C1 segment of cervical spinal cord (tissue), 14 donors: ENCODE measurements around the gene PJVK.
"Not testable (repeated sequence)": the region's sequence is repeated elsewhere in the genome, so short reads cannot be mapped to it uniquely, and the experiment has no call there.

ENCODE experiments used
- DNase-seq, 14 donors: peaks; one replicate each; lab custom pipeline; 2025; lab: John Stamatoyannopoulos, UW

PJVK gene

GRCh38 chr2:178450774-178451525 lies at the start of gene PJVK, which contains the start of gene PRKRA:
PJVK (plus strand) TSS chr2:178451378; CDS start chr2:178453410, 2,032 bp downstream.
PRKRA (minus strand) TSS chr2:178451175; CDS start chr2:178451030, 145 bp downstream.
- DNase-seq: peak; percentile 49 to 99 (median 96)

DNA sequence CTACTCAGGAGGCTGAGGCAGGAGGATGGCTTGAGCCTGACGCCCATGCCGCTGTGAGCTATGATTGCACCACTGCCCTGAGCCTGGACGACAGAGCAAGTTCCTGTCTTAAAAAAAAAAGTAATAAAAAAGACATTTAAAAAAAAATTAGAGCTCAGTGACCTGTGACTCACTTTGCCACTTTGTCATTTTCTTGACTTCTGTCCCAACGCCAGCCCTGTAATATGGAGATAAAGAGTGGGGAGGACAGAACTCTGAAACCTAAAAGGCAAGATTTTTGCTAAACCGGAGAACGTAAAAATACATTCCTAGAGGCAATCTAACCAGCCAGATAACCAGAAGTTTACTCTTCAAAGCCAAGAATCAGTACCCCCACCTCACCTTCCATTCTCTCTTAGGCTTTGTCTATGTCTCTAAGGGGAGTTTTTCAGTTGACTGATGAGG lies 49.2 kb upstream of the PJVK start:
- DNase-seq: no peak

- DNase-seq: no peak
Measured at GRCh38 chr2:178403671-178404306, 47.4 kb upstream of the PJVK start.

DNA sequence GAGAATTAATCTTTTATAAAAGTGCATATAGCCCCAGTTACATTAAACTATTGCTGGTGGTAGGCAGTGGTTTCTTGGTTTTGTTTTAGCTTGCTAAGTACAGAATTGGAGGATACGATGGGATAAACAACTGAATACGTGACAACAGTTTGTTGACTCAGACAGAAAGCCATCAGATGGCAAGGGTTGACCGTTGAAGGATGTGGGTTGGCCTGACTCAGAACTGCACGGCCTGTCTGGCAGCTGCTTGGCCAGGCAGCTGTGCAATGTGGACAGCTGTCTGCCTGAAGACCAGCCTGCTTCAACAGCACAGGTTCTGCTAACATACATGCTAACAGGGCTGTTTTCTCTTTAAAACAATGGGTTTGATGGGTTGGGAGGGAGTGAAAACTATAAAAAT lies 46.8 kb upstream of the PJVK start:
- DNase-seq: no peak

GRCh38 chr2:178409261-178409660 lies 41.9 kb upstream of the PJVK start:
- no peak for DNase-seq

- DNase-seq: no peak
Measured at GRCh38 chr2:178412047-178412446, 39.1 kb upstream of the PJVK start.

GRCh38 chr2:178412453-178412852 lies 38.7 kb upstream of the PJVK start:
- not testable (repeated sequence) for DNase-seq

- peak in 13 of 14 donors; percentile 2 to 78 (median 52) for DNase-seq
Measured at GRCh38 chr2:178413472-178414265, 37.5 kb upstream of the PJVK start.

GRCh38 chr2:178414266-178415247 lies 36.6 kb upstream of the PJVK start:
- peak; percentile 10 to 89 (median 76) for DNase-seq

DNA sequence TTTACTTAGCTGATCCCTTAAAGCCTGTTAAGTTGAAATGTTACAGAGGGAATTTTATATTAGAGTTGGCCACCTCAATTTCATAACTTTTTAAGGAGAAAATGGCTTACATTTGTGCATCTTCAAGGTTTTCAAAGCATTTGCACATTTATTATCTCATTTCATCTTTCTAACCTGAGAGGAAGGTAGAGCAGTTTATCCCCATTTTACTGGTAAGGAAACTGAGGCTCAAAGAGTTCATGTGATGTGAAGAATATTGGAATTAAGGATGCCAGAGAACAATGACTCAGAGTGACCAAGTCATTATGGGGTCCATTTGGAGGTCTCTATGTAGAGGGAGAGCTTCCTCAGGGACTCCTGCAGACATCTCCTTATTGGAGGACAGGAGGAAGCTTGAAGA lies 35.2 kb upstream of the PJVK start:
- DNase-seq: no peak

DNA sequence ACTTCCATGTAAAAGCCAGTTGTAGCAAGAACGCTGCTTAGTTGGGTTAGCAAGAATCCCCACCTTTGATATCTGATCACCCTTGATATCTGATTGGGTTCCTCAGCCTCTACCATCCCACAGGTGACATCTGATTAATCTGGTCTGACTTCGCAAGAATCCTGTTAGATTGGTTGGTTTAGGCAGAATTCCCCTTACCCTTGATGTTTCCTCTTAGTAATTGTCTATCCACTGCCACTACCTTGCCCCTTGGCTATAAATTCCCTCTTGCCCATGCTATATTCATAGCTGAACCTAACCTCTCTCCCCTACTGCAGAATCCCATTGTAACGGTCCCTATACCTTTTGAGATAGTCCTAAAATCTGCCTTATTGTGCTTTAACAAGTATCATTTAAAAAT lies 33.3 kb upstream of the PJVK start:
- DNase-seq: no peak

DNA sequence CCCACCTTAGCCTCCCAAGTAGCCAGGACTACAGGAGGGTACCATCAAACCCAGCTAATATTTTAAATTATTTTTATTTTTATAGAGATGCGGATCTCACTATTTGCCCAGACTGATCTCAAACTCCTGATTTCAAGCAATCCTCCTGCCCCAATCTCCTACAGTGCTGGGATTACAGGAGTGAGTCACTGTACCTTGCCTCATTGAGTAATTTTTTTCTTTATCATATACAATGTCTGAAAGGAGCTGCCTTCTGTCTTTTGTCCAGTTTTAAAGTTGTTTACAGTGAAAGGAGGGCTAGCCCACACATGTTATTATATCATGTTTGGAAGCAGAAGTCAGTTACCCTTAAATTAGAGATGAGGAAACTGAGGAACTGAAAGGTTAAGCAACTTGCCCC lies 32.8 kb upstream of the PJVK start:
- no peak for DNase-seq

GRCh38 chr2:178419123-178419522 lies 32.1 kb upstream of the PJVK start:
- no peak for DNase-seq

- no peak for DNase-seq
Measured at GRCh38 chr2:178420463-178420999, 30.6 kb upstream of the PJVK start.

DNA sequence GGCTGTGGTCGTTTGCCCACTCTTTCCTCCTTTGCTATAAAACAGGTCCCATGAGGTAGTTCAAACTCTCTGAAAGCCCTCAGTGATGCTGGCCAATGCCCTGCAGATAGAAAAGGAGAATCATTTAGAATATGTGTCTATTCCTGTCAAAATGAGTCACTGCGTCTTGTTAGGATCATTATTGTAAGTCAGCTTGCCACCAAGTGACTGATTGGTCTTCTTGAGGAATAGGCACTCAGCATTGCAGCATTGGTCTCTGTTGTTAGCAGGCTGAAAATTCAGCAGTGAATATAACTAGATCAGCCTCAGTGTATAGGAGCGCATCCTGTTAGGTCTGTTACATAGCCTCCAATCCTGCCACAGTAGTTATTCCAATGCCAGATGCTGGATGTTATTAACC lies 29.1 kb upstream of the PJVK start:
- no peak for DNase-seq

DNA sequence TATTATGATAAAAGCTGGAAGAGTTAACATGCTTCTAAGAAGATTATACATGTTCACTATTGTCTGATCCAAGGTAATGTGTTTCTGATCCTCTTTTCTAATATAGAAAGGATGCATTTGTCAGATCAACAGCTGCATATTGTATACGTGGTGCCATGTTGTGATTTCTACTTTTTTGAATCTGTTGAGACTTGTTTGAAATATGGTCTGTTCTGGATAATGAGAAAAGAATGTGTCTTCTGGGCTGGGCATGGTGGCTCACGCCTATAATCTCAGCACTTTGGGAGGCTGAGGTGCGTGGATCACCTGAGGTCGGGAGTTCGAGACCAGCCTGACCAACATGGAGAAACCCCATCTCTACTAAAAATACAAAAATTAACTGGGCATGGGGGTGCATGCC lies 27.4 kb upstream of the PJVK start:
- DNase-seq: not testable (repeated sequence)

GRCh38 chr2:178425255-178425827 lies 25.8 kb upstream of the PJVK start:
- no peak for DNase-seq

- no peak for DNase-seq
Measured at GRCh38 chr2:178426388-178426787, 24.8 kb upstream of the PJVK start.

- DNase-seq: no peak
Measured at GRCh38 chr2:178427458-178427857, 23.7 kb upstream of the PJVK start.

DNA sequence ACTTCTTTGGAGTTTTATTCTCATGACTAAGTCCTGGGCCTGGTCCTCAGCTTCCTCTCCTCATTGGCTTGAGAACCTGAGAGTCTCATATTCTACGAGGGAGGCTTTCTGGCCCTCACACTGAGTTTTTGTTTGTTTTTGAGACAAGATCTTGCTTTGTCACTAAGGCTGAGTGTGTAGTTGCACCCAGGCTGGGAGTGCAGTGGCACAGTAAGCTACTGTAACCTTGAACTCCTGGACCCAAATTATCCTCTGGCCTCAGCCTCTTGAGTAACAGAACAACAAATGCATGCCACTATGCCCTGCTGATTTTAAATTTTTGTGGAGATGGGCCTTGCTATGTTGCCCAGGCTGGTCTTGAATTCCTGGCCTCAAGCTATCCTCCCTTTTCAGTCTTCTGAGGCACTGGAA lies 22.8 kb upstream of the PJVK start:
- no peak for DNase-seq
